HEK293T (cell line): ENCODE measurements around the gene SPATA12.

Experiments
- BHLHE40 ChIP-seq: fragments of 450-650 bp; IDR thresholded peaks from 2 replicates; pipeline ENCODE4 v1.6.1; 2016; ENCODE audit warnings: mild to moderate bottlenecking, moderate library complexity, borderline replicate concordance
- FOXA1 ChIP-seq: fragments of 450-650 bp; IDR thresholded peaks from 2 replicates; pipeline ENCODE4 v1.6.1; 2016; ENCODE audit warnings: mild to moderate bottlenecking
- HDGF ChIP-seq: fragments of 450-650 bp; IDR thresholded peaks from 2 replicates; pipeline ENCODE4 v1.6.1; 2017; ENCODE audit warnings: antibody characterized with exemption, borderline replicate concordance
- SP1 ChIP-seq: fragments of 450-650 bp; IDR thresholded peaks from 2 replicates; pipeline ENCODE4 v1.6.1; 2017
- TARDBP ChIP-seq: fragments of 450-650 bp; IDR thresholded peaks from 2 replicates; pipeline ENCODE4 v1.6.1; 2016

DNA sequence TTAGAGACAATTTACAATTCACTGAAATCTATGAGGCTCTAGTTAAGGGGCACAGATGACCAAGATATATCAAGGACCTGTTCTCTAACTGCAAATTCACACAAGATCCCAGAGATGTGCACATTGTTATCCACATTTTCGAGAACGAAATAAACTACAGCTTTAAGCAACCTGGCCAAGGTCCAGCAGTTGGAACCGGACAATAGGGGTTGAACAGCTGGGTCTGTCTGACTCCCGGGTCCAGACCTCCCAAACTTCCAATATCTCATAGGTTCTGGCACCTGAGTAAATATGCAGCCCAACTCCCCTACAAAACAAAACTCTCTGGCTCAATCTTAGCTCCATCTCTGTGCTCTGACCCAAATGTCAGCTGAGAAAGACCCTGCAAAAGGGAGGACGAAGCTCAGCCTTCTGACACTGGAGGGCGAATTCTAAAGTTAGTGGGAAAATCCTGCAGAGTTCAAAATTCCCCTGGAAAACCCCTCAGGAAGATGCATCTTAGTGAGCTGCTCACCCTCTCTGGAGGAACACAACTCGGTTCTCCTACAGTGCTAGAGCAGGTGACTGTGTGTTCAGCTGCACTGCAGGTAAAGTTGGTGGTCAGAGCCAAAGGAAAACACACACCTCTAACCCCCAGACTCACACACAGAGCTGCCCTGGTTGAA, 14.2 kb upstream of the SPATA12 start:
- TF ChIP-seq FOXA1 (no peak), HDGF (no peak), TARDBP (no peak), SP1 (no peak), BHLHE40 (no peak)
